Brain microvascular endothelial cell (primary cell): ENCODE results near the gene RING1.
A peak's percentile ranks its signal among the peaks of the same experiment; 100 is the strongest.

Source experiments
- DNase-seq: peaks from one replicate; pipeline ENCODE4 v3.0.0-alpha.2; 2020
- H3K27ac ChIP-seq: fragments of 250-450 bp; sonication (Bioruptor Pico); 2 replicates; pipeline ENCODE4 v1.5.1; 2020; ENCODE audit warnings: mild to moderate bottlenecking, moderate library complexity
- H3K27me3 ChIP-seq: fragments of 250-450 bp; sonication (Bioruptor Pico); replicated peaks from 2 replicates; pipeline ENCODE4 v1.5.1; 2020; ENCODE audit warnings: mild to moderate bottlenecking
- H3K36me3 ChIP-seq: fragments of 250-450 bp; sonication (Bioruptor Pico); replicated peaks from 2 replicates; pipeline ENCODE4 v1.5.1; 2020; ENCODE audit warnings: mild to moderate bottlenecking
- H3K4me3 ChIP-seq: 2 replicates; pipeline ENCODE4 v1.5.1; 2011; ENCODE audit warnings: low read depth, mild to moderate bottlenecking, control low read depth, low read length, moderate library complexity
- in situ Hi-C: cut with HindIII; loops from 2 replicates; pipeline ENCODE4 v1.10.0; 2017; ENCODE audit warnings: low sequenced_read_pairs, low pct_ligation_motif_present
- TF ChIP-seq, protein P1 (sequence below): IDR thresholded peaks from 2 replicates; pipeline ENCODE4 v1.5.1; 2011; ENCODE audit warnings: low read depth, mild to moderate bottlenecking, moderate library complexity, low read length, control low read depth, inconsistent platforms; ENCODE audit errors: missing control alignments

RING1 gene

DNA sequence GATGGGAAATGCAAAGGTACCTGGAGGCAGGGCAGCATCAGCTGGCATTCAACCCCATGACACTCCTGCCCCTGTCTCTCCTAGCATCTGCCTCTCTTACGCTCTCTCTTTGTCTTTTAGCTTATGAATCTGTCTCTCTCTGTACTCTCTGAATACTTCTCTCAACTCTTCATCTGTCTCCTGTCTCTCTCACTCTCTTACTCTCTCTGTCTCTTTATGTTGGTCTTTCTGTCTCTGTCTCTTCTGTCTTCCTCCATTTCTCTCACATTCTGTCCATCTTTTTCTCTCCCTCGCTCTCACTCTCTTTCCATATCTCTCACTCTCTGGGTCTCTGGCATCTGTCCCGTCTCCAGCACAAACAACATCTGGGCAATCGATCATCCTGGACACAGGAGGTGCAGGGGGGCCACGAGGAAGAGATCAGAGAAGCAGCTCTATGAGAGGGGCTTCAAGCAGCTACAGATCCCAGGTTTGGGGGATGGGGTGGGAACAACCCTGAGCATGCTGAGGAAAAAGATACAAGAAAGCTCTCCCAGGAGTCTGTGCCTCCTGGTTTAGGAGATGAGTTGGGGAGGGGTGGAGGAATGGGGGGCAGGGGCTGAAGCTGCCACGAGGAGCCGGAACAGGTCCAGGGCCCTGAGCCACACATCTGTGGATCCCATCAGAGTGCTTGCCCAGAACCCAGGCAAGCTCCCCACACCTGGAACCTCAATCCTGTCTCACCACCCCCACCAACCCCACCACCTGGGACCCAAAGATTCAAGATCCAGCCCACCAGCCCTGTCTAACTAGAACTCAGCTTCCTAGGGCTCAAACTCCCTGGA, 18.5 kb upstream of the RING1 start:
- no peak overlapping the region for H3K4me3 ChIP-seq
- TF ChIP-seq, protein P1, sequence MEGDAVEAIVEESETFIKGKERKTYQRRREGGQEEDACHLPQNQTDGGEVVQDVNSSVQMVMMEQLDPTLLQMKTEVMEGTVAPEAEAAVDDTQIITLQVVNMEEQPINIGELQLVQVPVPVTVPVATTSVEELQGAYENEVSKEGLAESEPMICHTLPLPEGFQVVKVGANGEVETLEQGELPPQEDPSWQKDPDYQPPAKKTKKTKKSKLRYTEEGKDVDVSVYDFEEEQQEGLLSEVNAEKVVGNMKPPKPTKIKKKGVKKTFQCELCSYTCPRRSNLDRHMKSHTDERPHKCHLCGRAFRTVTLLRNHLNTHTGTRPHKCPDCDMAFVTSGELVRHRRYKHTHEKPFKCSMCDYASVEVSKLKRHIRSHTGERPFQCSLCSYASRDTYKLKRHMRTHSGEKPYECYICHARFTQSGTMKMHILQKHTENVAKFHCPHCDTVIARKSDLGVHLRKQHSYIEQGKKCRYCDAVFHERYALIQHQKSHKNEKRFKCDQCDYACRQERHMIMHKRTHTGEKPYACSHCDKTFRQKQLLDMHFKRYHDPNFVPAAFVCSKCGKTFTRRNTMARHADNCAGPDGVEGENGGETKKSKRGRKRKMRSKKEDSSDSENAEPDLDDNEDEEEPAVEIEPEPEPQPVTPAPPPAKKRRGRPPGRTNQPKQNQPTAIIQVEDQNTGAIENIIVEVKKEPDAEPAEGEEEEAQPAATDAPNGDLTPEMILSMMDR: no peak
- H3K27me3 ChIP-seq: peaks cover 20% of the 10 kb centered on the region
- H3K27ac ChIP-seq: no peak overlapping the region
- peaks cover 8% of the 10 kb centered on the region for H3K36me3 ChIP-seq
- in situ Hi-C loops: no loop called here
- DNase-seq: no peak

DNA sequence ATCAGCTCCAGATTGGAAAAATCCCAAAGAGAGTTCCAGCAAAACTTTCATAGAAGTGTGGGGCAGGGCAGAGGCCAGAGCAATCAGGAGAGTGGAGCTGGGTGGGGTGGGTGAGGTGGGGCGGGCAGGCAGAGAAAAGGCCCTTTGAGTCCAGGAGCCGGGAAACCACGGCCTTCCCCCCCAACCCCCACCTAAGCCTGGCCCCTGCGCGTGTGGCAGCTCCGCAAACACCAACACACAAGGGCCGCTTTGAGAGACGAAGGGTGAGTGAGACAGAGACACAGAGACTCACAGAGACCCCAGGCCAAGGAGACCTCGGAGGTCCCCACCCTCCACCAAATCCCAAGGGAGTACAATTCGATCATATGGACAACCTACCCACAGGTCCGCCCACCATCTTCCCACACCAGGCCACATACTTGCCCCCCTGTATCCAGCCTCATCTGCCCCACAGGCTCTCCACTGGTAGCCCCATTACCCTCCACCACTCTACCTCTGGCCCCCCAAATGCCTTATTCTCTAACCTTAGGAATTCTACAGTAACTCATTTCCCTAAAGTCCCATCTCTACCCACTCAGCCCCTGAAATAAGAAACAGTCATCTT, 17.7 kb upstream of the RING1 start:
- no peak overlapping the region for H3K4me3 ChIP-seq
- in situ Hi-C loops: no loop called here
- no peak overlapping the region for H3K27ac ChIP-seq
- peaks cover 20% of the 10 kb centered on the region for H3K27me3 ChIP-seq
- peaks cover 16% of the 10 kb centered on the region for H3K36me3 ChIP-seq
- no peak for DNase-seq
- TF ChIP-seq, protein P1: no peak

DNA sequence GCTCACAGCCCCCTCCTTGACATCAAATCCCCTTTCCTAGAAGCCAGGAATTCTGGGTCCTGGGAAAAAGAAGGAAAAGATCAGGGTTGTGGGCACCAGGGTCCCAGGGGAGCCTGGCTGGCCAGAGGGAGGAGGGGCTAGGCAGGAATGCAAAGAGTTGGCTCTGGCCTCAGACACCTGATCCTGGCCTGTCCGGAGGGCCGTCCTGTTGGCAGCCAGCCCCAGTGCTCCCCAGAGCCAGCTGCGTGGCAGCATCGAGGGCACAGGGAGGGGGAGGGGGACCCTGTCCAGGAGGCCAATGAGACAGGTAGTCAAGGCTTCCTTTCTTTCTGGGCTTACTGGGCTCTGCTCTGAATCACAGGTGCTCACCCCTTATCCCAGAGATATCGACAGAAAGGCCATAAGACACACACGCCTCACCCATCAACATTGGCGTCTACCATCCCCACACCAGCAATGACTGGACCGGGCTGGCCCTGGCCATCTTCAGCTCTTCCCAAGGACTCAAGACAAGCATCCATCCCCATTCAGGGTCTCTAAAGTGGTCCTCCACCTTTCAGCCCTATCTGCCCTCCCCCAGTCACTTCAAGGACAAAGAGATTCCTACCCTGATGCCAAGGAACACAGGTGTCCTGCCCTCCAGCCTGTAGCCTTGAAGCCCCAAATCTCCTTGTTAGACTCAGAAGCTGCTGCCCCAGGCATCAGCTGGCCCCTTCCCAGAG, 16.8 kb upstream of the RING1 start:
- H3K27me3 ChIP-seq: peaks cover 20% of the 10 kb centered on the region
- TF ChIP-seq, protein P1: no peak
- H3K36me3 ChIP-seq: peaks cover 23% of the 10 kb centered on the region
- no peak for DNase-seq
- H3K4me3 ChIP-seq: no peak overlapping the region
- in situ Hi-C loops: no loop called here
- no peak overlapping the region for H3K27ac ChIP-seq

DNA sequence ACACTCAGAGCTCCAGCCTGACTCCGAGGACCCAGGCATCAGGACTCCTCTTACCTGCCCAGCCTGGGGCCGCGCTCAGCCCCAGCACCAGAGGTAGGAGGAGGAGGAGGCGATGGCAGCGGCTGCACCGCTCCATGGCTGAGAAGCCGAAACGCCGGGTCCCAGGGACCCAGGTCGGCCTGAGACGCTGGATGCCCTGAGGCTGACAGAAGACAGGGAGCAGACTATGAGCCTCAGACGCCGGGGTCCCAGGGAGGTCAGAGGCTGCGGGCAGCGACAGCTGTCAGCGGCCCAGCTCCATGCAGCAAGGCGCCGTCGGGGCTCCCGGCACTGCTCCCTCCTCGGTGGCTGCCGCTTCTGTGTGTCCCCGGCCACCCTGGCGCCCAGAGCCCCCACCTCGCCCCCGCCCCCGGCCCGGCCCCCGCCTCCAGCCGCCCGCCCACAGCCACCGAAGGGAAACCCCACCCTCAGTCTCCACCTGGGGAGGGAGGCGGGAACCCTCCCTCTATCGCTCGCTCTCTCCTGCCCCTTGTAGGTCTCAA, 16.1 kb upstream of the RING1 start, which contains the start of gene COL11A2:
COL11A2 (minus strand) TSS at position 363 of the 542 bp plus-strand sequence; CDS start at position 136, 227 bp downstream.
- TF ChIP-seq, protein P1: no peak
- Histone ChIP-seq H3K36me3 (peaks cover 26% of the 10 kb centered on the region), H3K27ac (no peak within 1 kb of the TSS), H3K27me3 (peaks cover 20% of the 10 kb centered on the region), H3K4me3 (peak within 1 kb of the TSS; percentile 31)
- in situ Hi-C loops: no loop called here
- no peak for DNase-seq

DNA sequence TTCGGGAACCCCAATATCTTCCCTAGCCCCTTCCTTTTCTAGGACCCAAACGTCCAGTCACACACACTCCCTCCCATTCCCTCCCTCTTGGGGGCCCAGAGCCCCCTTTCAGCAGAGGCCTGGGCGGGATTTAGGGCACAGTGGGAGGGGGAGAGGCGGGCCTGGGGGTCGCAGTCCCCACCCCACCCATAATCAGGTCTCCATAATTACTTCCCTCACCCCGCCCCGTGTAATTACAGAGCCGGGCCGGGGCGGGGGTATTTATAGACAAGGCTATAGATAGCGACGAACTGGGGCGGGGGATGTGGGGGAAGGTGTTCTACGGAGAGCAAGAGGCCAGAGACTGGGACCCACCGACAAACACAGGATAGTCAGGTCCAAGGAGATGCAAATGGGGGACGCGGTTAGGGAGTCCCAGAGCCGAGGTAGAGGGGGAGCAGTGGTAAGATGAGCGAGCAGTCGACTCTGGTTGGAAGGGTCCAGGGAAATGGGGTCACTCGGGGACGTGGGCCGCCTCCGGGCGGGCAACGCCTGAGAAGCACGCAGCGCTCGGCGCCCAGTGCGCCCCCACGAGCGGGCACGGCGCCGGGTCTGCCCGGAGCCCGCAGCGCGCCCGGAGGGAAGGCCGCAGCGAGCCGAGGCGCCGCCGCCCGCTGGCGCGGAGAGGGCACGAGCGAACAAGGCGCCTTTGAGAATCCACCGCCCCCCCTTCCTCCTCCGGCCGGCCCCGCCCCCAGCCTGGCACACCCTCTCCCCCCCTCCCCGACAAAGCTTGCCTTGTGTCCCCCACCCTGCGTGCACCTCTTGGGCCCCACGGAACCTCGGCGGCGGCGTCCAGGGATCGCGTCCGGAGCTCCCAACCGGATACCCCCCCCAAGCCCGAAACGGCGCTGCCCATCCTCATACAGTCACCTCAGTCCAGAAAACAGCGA, 15.4 kb upstream of the RING1 start:
- H3K36me3 ChIP-seq: peaks cover 31% of the 10 kb centered on the region
- H3K27me3 ChIP-seq: peaks cover 20% of the 10 kb centered on the region
- H3K27ac ChIP-seq: no peak overlapping the region
- in situ Hi-C loops: no loop called here
- TF ChIP-seq, protein P1: no peak
- DNase-seq: no peak
- H3K4me3 ChIP-seq: peak overlapping the region; percentile 31
